SK-N-SH treated with all-trans-retinoic acid at 6 μM for 48 hours (cell line): ENCODE measurements around the gene ARMC6.
A peak's percentile ranks its signal among the peaks of the same experiment; 100 is the strongest.

Source experiments
- ATAC-seq: fragments of 200-7000 bp; cut with Tn5 transposase; 3 replicates; pipeline ENCODE4 v1.9.1; 2020; ENCODE audit warnings: mild to moderate bottlenecking, moderate library complexity
- ARNTL ChIP-seq: fragments of 450-650 bp; formaldehyde crosslinking; IDR thresholded peaks from 2 replicates; pipeline ENCODE4 v1.5.0; 2020; ENCODE audit warnings: low read depth, mild to moderate bottlenecking, moderate library complexity, borderline replicate concordance
- BACH2 ChIP-seq: fragments of 250-450 bp; sonication (Bioruptor Pico); IDR thresholded peaks from 2 replicates; pipeline ENCODE4 v1.9.0; 2021; ENCODE audit warnings: mild to moderate bottlenecking, borderline replicate concordance
- CSDC2 ChIP-seq: fragments of 250-450 bp; sonication (Bioruptor Pico); IDR thresholded peaks from 2 replicates; pipeline ENCODE4 v1.5.0; 2020; ENCODE audit warnings: mild to moderate bottlenecking, moderate library complexity
- ESRRG ChIP-seq: fragments of 250-450 bp; sonication (Bioruptor Pico); IDR thresholded peaks from 2 replicates; pipeline ENCODE4 v1.6.1; 2021; ENCODE audit warnings: mild to moderate bottlenecking
- GLIS3 ChIP-seq: fragments of 250-450 bp; sonication (Bioruptor Pico); IDR thresholded peaks from 2 replicates; pipeline ENCODE4 v1.5.0; 2020; ENCODE audit warnings: mild to moderate bottlenecking, moderate library complexity
- ISL1 ChIP-seq: fragments of 250-450 bp; sonication (Bioruptor Pico); IDR thresholded peaks from 2 replicates; pipeline ENCODE4 v2.1.2; 2022; ENCODE audit warnings: mild to moderate bottlenecking, moderate library complexity
- OSR1 ChIP-seq: fragments of 250-450 bp; sonication (Bioruptor Pico); IDR thresholded peaks from 2 replicates; pipeline ENCODE4 v1.8.0; 2022; ENCODE audit warnings: moderate library complexity, mild to moderate bottlenecking, inconsistent platforms
- PPARA ChIP-seq: fragments of 250-450 bp; sonication (Bioruptor Pico); IDR thresholded peaks from 2 replicates; pipeline ENCODE4 v1.5.0; 2020; ENCODE audit warnings: mild to moderate bottlenecking, borderline replicate concordance
- RARB ChIP-seq: fragments of 250-450 bp; sonication (Bioruptor Pico); IDR thresholded peaks from 2 replicates; pipeline ENCODE4 v1.8.0; 2021; ENCODE audit warnings: mild to moderate bottlenecking, moderate library complexity
- SNAI2 ChIP-seq: fragments of 250-450 bp; sonication (Bioruptor Pico); IDR thresholded peaks from 2 replicates; pipeline ENCODE4 v1.5.0; 2020; ENCODE audit warnings: mild to moderate bottlenecking, moderate library complexity
- TCF4 ChIP-seq: fragments of 250-450 bp; sonication (Bioruptor Pico); IDR thresholded peaks from 2 replicates; pipeline ENCODE4 v1.8.0; 2021; ENCODE audit warnings: mild to moderate bottlenecking, moderate library complexity, borderline replicate concordance
- TOX ChIP-seq: fragments of 250-450 bp; sonication (Bioruptor Pico); IDR thresholded peaks from 2 replicates; pipeline ENCODE4 v1.8.0; 2021; ENCODE audit warnings: mild to moderate bottlenecking, moderate library complexity, borderline replicate concordance
- ZC3H10 ChIP-seq: fragments of 250-450 bp; sonication (Bioruptor Pico); IDR thresholded peaks from 2 replicates; pipeline ENCODE4 v1.5.1; 2021; ENCODE audit warnings: mild to moderate bottlenecking, moderate library complexity
- ZFP3 ChIP-seq: fragments of 250-450 bp; sonication (Bioruptor Pico); IDR thresholded peaks from 2 replicates; pipeline ENCODE4 v1.5.0; 2020; ENCODE audit warnings: mild to moderate bottlenecking, moderate library complexity
- ZFP30 ChIP-seq: fragments of 450-650 bp; formaldehyde crosslinking; IDR thresholded peaks from 2 replicates; pipeline ENCODE4 v1.5.0; 2022; ENCODE audit warnings: mild to moderate bottlenecking, moderate library complexity
- ZNF565 ChIP-seq: fragments of 450-650 bp; formaldehyde crosslinking; conservative IDR thresholded peaks from 2 replicates; pipeline ENCODE4 v1.5.0; 2020; ENCODE audit warnings: low read depth, mild to moderate bottlenecking, moderate library complexity
- ZNF8 ChIP-seq: fragments of 450-650 bp; formaldehyde crosslinking; IDR thresholded peaks from 2 replicates; pipeline ENCODE4 v1.5.0; 2020; ENCODE audit warnings: mild to moderate bottlenecking, moderate library complexity
- TF ChIP-seq, protein P1 (sequence below): fragments of 250-450 bp; sonication (Bioruptor Pico); IDR thresholded peaks from 2 replicates; pipeline ENCODE4 v1.8.0; 2021; ENCODE audit warnings: low read depth, mild to moderate bottlenecking, moderate library complexity, borderline replicate concordance
- TF ChIP-seq, protein P2 (sequence below): fragments of 250-450 bp; sonication (Bioruptor Pico); IDR thresholded peaks from 2 replicates; pipeline ENCODE4 v1.8.0; 2020; ENCODE audit warnings: mild to moderate bottlenecking, moderate library complexity, borderline replicate concordance
- TF ChIP-seq, protein P3 (sequence below): fragments of 250-450 bp; sonication (Bioruptor Pico); IDR thresholded peaks from 2 replicates; pipeline ENCODE4 v1.5.1; 2020; ENCODE audit warnings: low read depth, mild to moderate bottlenecking, moderate library complexity
- TF ChIP-seq, protein P4 (sequence below): fragments of 250-450 bp; sonication (Bioruptor Pico); IDR thresholded peaks from 2 replicates; pipeline ENCODE4 v1.5.1; 2021; ENCODE audit warnings: mild to moderate bottlenecking, moderate library complexity
- TF ChIP-seq, protein P5 (sequence below): fragments of 250-450 bp; sonication (Bioruptor Pico); IDR thresholded peaks from 2 replicates; pipeline ENCODE4 v1.5.0; 2020; ENCODE audit warnings: mild to moderate bottlenecking, moderate library complexity

ARMC6 gene

GRCh38 chr19:19033426-19034203 lies at the start of gene ARMC6, which contains the start of gene SUGP2:
TSS of gene ARMC6 (plus strand) at chr19:19033603. CDS start at chr19:19034210, 607 bp downstream.
TSS of gene SUGP2 (minus strand) at chr19:19033517. CDS start at chr19:19031071, 2,446 bp downstream.
- peak; percentile 86 for ATAC-seq
- no peak for TF ChIP-seq ISL1
- no peak for TF ChIP-seq ZNF565 (CRISPR knock-in tag)
- TF ChIP-seq BACH2 (CRISPR knock-in tag), result no peak
- TF ChIP-seq SNAI2 (CRISPR knock-in tag), result no peak
- TF ChIP-seq RARB (CRISPR knock-in tag), result no peak
- TF ChIP-seq, protein P1, sequence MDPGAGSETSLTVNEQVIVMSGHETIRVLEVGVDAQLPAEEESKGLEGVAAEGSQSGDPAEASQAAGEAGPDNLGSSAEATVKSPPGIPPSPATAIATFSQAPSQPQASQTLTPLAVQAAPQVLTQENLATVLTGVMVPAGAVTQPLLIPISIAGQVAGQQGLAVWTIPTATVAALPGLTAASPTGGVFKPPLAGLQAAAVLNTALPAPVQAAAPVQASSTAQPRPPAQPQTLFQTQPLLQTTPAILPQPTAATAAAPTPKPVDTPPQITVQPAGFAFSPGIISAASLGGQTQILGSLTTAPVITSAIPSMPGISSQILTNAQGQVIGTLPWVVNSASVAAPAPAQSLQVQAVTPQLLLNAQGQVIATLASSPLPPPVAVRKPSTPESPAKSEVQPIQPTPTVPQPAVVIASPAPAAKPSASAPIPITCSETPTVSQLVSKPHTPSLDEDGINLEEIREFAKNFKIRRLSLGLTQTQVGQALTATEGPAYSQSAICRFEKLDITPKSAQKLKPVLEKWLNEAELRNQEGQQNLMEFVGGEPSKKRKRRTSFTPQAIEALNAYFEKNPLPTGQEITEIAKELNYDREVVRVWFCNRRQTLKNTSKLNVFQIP (CRISPR knock-in tag), result no peak
- no peak for TF ChIP-seq TOX (CRISPR knock-in tag)
- no peak for TF ChIP-seq GLIS3 (CRISPR knock-in tag)
- TF ChIP-seq PPARA, result no peak
- no peak for TF ChIP-seq ZFP30 (CRISPR knock-in tag)
- TF ChIP-seq ZFP3, result no peak
- TF ChIP-seq TCF4 (CRISPR knock-in tag), result no peak
- no peak for TF ChIP-seq OSR1 (CRISPR knock-in tag)
- TF ChIP-seq, protein P2, sequence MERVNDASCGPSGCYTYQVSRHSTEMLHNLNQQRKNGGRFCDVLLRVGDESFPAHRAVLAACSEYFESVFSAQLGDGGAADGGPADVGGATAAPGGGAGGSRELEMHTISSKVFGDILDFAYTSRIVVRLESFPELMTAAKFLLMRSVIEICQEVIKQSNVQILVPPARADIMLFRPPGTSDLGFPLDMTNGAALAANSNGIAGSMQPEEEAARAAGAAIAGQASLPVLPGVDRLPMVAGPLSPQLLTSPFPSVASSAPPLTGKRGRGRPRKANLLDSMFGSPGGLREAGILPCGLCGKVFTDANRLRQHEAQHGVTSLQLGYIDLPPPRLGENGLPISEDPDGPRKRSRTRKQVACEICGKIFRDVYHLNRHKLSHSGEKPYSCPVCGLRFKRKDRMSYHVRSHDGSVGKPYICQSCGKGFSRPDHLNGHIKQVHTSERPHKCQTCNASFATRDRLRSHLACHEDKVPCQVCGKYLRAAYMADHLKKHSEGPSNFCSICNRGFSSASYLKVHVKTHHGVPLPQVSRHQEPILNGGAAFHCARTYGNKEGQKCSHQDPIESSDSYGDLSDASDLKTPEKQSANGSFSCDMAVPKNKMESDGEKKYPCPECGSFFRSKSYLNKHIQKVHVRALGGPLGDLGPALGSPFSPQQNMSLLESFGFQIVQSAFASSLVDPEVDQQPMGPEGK (CRISPR knock-in tag), result no peak

- no peak for ATAC-seq
- TF ChIP-seq ZNF565 (CRISPR knock-in tag) (no peak), ESRRG (CRISPR knock-in tag) (no peak), ZC3H10 (no peak), TOX (CRISPR knock-in tag) (no peak), RARB (CRISPR knock-in tag) (no peak), TCF4 (CRISPR knock-in tag) (no peak), OSR1 (CRISPR knock-in tag) (no peak), BACH2 (CRISPR knock-in tag) (no peak), CSDC2 (CRISPR knock-in tag) (no peak), ZFP3 (no peak), ZNF8 (CRISPR knock-in tag) (no peak), SNAI2 (CRISPR knock-in tag) (no peak), ZFP30 (CRISPR knock-in tag) (no peak), ARNTL (CRISPR knock-in tag) (no peak), ISL1 (no peak)
- TF ChIP-seq, protein P3, sequence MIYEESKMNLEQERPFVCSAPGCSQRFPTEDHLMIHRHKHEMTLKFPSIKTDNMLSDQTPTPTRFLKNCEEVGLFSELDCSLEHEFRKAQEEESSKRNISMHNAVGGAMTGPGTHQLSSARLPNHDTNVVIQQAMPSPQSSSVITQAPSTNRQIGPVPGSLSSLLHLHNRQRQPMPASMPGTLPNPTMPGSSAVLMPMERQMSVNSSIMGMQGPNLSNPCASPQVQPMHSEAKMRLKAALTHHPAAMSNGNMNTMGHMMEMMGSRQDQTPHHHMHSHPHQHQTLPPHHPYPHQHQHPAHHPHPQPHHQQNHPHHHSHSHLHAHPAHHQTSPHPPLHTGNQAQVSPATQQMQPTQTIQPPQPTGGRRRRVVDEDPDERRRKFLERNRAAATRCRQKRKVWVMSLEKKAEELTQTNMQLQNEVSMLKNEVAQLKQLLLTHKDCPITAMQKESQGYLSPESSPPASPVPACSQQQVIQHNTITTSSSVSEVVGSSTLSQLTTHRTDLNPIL (CRISPR knock-in tag), result no peak
- TF ChIP-seq, protein P1 (CRISPR knock-in tag), result no peak
- TF ChIP-seq, protein P4, sequence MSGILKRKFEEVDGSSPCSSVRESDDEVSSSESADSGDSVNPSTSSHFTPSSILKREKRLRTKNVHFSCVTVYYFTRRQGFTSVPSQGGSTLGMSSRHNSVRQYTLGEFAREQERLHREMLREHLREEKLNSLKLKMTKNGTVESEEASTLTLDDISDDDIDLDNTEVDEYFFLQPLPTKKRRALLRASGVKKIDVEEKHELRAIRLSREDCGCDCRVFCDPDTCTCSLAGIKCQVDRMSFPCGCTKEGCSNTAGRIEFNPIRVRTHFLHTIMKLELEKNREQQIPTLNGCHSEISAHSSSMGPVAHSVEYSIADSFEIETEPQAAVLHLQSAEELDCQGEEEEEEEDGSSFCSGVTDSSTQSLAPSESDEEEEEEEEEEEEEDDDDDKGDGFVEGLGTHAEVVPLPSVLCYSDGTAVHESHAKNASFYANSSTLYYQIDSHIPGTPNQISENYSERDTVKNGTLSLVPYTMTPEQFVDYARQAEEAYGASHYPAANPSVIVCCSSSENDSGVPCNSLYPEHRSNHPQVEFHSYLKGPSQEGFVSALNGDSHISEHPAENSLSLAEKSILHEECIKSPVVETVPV (CRISPR knock-in tag), result no peak
- TF ChIP-seq, protein P2 (CRISPR knock-in tag), result no peak
- TF ChIP-seq, protein P5, sequence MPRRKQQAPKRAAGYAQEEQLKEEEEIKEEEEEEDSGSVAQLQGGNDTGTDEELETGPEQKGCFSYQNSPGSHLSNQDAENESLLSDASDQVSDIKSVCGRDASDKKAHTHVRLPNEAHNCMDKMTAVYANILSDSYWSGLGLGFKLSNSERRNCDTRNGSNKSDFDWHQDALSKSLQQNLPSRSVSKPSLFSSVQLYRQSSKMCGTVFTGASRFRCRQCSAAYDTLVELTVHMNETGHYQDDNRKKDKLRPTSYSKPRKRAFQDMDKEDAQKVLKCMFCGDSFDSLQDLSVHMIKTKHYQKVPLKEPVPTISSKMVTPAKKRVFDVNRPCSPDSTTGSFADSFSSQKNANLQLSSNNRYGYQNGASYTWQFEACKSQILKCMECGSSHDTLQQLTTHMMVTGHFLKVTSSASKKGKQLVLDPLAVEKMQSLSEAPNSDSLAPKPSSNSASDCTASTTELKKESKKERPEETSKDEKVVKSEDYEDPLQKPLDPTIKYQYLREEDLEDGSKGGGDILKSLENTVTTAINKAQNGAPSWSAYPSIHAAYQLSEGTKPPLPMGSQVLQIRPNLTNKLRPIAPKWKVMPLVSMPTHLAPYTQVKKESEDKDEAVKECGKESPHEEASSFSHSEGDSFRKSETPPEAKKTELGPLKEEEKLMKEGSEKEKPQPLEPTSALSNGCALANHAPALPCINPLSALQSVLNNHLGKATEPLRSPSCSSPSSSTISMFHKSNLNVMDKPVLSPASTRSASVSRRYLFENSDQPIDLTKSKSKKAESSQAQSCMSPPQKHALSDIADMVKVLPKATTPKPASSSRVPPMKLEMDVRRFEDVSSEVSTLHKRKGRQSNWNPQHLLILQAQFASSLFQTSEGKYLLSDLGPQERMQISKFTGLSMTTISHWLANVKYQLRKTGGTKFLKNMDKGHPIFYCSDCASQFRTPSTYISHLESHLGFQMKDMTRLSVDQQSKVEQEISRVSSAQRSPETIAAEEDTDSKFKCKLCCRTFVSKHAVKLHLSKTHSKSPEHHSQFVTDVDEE (CRISPR knock-in tag), result no peak
Observed at GRCh38 chr19:18984251-18984650, 49.2 kb upstream of the ARMC6 start.
